GM18520 (cell line): ENCODE measurements around the gene SLC5A3.
A peak's percentile ranks its signal among the peaks of the same experiment; 100 is the strongest.

Experiments used
- ATAC-seq: cut with Tn5 transposase; IDR thresholded peaks from one replicate; pipeline ENCODE4 v1.9.1; 2021; ENCODE audit not compliant: unreplicated experiment

Gene SLC5A3

GRCh38 chr21:34065027-34065426 is 8.4 kb upstream of the SLC5A3 start:
- ATAC-seq, result no peak

DNA sequence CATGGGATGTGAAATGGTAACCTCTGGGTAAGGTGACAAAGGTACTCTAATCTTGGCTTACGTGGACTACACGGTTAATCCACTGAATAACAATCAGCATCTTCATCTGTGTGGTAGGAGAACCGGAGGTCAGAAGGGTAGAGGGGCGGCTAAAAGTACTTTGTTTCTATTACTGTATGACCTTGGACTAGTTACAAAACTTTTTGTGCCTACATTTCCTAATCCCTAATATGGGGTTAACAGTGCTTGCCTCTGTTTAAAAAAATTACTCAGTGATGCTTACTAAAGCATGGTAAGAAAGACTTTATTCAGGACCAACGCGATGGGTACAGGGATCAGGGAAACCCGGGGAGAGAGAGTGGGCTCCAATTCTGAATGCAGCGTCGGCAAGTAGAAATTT is 1.7 kb upstream of the SLC5A3 start:
- no peak for ATAC-seq

- ATAC-seq, result no peak
Observed at GRCh38 chr21:34072145-34073031, 990 bp upstream of the SLC5A3 start.

DNA sequence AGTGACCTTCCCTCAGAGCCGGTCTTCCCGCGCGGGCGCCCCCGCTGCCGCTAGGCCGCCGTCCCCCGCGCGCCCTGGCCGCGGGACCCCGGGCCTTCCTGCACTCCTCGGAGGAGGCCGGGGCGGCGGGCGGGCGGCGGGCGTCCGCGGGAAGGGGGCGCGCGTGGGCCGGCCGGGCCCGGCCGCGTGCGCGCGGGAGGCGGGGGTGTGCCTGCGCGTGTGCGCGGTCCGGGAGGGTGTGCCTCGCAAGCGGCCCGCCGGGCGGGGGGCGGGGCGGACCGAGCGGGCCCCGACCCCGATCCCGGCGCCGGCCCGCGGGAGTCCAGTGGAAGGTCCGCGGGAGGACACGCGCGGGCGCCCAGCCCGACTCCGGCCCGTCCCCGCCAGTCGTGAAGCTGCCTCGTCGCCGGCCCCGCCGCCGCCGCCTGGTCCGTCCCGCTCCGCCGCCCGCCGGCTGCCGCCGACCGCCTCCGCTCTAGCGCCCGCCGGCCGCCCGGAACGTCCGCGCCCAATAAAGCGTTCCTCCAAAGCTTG is 438 bp downstream of the SLC5A3 start:
- peak; percentile 49 for ATAC-seq

DNA sequence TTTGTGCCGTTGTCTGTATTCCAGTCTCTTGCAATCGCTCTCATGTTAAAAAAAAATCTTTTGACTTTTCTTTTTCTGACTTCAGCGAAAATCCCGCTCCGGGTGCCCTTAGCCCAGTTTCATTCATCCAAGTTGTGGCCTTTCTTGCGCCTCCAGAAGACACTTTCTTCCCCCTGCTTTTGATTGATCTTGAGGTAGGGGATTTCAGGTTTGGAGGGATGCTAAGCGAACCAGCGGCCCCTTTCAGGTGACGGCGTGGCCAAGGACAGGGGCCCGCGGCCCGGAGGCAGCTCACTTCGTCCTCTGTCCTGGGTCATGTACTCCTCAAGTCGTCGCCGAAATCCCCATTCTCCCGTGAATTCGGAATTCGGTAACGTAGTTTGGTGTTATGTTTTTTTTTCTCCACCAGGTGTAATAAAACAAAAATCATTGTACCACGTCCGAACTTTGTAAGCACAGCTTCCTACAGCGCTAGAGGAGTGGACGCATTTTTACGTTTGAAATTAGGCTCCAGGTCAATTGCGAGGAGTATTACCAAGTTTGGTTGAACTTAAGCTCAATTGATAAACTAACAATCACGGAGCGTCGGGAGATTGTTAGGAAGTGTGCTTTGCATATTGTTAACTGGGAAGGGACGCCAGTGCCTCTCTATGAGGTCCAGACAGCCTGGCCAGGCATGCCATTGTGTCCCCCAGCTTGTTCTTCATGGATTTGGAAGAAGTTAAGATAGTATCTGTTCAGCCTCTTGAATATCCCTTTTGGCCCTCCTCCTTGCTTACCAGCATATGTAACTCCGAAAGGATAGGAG is 1.1 kb downstream of the SLC5A3 start:
- ATAC-seq, result no peak

- no peak for ATAC-seq
Observed at GRCh38 chr21:34075091-34075425, 1.7 kb downstream of the SLC5A3 start.

- no peak for ATAC-seq
Observed at GRCh38 chr21:34075760-34076660, 2.6 kb downstream of the SLC5A3 start.

DNA sequence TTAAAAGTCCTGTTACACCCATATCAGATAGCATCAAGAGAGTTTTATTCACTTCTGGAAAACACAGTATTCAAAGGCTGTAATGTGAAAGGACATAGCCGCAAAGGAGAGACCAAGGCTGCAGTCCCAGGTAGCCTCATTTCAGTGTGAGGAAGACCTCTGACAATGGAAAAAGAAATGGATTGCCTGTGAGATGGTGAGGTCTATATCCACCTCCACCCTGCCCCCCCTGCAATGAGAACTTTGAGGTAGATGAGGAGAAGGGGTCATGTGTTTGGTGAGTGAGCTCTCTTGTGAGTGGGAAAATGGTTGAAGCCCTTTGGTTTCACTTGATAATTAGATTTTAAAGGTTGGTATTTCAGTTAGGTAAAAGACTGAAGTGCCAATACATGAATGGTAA is 3.5 kb downstream of the SLC5A3 start:
- ATAC-seq, result no peak

- no peak for ATAC-seq
Observed at GRCh38 chr21:34077888-34078287, 4.5 kb downstream of the SLC5A3 start.

DNA sequence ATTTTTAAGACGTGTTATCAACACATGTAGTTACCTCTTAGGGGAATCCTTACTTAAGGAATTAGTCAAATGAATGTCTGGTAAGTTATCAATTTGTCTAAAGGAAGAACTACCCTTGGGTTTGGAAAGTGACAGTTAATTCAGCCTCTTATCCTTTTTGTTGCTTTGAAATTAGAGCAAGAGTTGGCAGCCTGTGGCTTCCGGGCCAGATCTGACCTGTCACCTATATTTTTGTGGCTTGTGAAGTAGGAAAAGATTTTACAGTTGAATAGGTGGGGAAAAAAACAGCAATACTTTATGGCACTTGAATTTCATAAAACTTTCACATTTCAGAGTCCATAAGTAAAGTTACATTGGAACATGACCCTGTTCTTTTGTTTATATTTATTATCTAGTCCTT is 5.5 kb downstream of the SLC5A3 start:
- no peak for ATAC-seq

DNA sequence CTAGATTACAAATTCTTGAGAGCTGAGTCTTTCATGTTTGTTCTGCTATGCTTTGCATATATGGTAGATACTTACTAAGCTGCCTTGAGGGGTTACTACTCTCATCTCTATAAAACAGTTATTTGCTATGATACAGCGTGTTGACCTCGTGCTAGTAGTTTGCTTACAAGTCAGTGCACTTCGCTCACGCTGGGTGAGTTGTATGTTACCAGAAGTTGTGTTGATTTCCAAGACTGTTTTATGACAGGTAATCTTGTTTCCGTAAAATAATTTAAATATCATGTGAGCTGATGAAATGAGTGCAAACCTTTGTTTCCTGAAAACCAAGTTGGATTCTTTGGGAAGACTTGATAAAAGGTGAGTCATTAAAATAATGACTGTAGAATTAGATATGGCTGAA is 7.3 kb downstream of the SLC5A3 start:
- ATAC-seq, result no peak

GRCh38 chr21:34082769-34083168 is 9.4 kb downstream of the SLC5A3 start:
- no peak for ATAC-seq

- ATAC-seq, result no peak
Observed at GRCh38 chr21:34083357-34083756, 10.0 kb downstream of the SLC5A3 start.

GRCh38 chr21:34085129-34085528 is 11.8 kb downstream of the SLC5A3 start:
- no peak for ATAC-seq

DNA sequence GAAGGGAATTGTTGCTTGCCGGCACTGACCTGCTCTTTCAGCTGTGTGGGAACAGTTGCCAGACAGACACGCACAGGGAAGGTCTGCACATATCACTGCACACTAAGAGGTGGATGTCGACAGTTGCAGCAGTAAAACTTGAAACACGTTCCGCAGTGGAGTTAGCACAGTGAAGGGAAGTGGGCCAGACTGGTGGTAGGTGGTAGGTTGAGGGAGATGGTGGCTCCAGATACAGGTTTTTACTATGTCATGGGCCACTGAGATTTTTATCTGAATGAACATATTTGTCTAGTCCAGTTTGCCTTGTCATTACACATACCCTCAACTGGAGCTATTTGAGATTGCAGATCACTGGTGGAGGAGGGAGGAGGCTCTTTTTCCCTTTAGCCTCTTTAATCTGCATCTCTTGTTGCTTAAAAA is 13.5 kb downstream of the SLC5A3 start:
- ATAC-seq, result no peak

DNA sequence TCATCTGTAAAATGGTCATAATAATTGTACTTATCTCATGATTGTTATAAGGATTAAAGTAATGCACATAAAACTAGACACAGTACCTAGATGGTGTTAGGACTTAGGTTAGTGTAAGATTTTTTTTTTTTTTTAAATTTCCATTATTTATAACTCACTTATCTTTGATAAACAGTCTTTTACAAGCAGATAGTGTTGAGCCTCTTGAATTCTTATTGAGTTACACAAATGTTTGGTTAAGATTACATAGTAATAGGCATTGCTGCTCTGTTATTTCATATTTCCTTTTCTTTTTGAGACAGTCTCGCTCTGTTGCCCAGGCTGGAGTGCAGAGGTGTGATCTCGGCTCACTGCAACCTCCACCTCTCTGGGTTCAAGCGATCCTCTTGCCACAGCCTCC is 15.4 kb downstream of the SLC5A3 start:
- no peak for ATAC-seq

- ATAC-seq, result no peak
Observed at GRCh38 chr21:34091032-34091431, 17.7 kb downstream of the SLC5A3 start.

DNA sequence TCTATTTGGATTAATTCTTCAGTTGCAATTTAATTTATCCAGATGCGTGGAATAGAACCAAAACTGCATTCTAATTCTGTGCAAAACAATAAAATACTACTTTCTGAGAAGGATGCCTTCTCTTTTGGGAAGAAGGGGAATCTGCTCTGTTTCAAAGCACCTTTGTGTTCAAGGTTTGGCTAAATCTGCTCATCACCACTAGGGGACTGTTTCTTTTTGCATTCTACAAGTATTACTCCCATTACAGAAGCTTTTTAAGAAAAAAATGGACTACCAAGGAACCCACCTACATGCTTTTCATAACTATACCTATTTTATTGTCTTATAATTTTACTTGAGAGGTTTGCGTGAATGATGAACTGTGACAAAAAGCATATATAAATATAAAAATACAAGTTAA is 18.2 kb downstream of the SLC5A3 start:
- no peak for ATAC-seq

GRCh38 chr21:34092262-34092921 is 19.0 kb downstream of the SLC5A3 start:
- ATAC-seq, result no peak

DNA sequence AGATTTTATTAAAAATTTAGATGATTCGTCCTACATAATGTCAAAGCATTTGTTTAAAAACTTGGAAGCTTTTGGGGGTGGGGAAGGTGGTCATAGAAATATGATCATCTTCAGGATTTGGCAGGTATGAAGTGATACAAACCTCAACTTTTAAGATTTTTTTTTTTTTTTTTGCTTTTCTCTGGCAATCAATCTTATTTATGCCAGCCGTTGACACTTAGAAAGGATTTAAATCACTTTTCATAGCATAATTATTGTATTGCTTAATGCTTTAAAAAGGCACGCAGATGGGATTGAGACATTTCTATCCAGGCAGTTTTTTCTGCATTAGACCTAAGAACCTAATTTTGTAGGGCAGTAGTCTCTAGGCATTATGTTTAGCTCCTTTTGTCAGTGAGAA is 19.7 kb downstream of the SLC5A3 start:
- ATAC-seq, result no peak
